Dendritic cell treated with granulocyte-macrophage colony-stimulating factor and Interleukin-4, amounts not matched to agents 40 ng/mL and 50 ng/mL, for 4 days (primary cell): ENCODE results near the gene DNAJB6.
A peak's percentile ranks its signal among the peaks of the same experiment; 100 is the strongest.

Source experiments
- H3K27ac Mint-ChIP-seq: one replicate; pipeline ENCODE4 v1.8.0; 2022; ENCODE audit warnings: mild to moderate bottlenecking, mixed read lengths
- H3K27me3 Mint-ChIP-seq: one replicate; pipeline ENCODE4 v1.8.0; 2022; ENCODE audit warnings: mild to moderate bottlenecking, mixed read lengths
- H3K36me3 Mint-ChIP-seq: one replicate; pipeline ENCODE4 v1.8.0; 2022; ENCODE audit warnings: low read depth, mixed read lengths
- H3K4me1 Mint-ChIP-seq: one replicate; pipeline ENCODE4 v1.8.0; 2022; ENCODE audit warnings: low read depth, mixed read lengths
- H3K4me3 Mint-ChIP-seq: one replicate; pipeline ENCODE4 v1.8.0; 2022; ENCODE audit warnings: mild to moderate bottlenecking, moderate library complexity, mixed read lengths
- H3K9me3 Mint-ChIP-seq: one replicate; pipeline ENCODE4 v1.8.0; 2022; ENCODE audit warnings: mixed read lengths
- intact Hi-C: fragments of 100-400 bp; cut with micrococcal nuclease; formaldehyde crosslinking; loops from one replicate; pipeline ENCODE4 v1.15.0; 2022

DNAJB6 gene

GRCh38 chr7:157337316-157338149, 729 bp downstream of the DNAJB6 start:
- Mint-ChIP-seq H3K9me3 (no peaks in the 10 kb centered on the region), H3K36me3 (peaks cover 55% of the 10 kb centered on the region), H3K27me3 (no peaks in the 10 kb centered on the region), H3K4me3 (peak overlapping the region; percentile 74), H3K4me1 (peaks cover 49% of the 10 kb centered on the region), H3K27ac (peak overlapping the region; percentile 97)
- intact Hi-C loops = loop anchor here (5.0 kb wide), 1 partner anchor 445 kb away; the partner anchor contains the start of gene LMBR1

GRCh38 chr7:157339777-157340677, 3.2 kb downstream of the DNAJB6 start:
- Mint-ChIP-seq H3K4me3 (peak overlapping the region; percentile 64), H3K27ac (peak overlapping the region; percentile 97), H3K9me3 (no peaks in the 10 kb centered on the region), H3K36me3 (peaks cover 67% of the 10 kb centered on the region), H3K4me1 (peaks cover 58% of the 10 kb centered on the region), H3K27me3 (no peaks in the 10 kb centered on the region)
- intact Hi-C loops = loop anchor here (1.0 to 5.0 kb wide), 4 partner anchors 22 to 448 kb away; partner anchors contain the start of gene LMBR1

- intact Hi-C loops = no loop called here
Measured at GRCh38 chr7:157347217-157347904, 10.6 kb downstream of the DNAJB6 start.

GRCh38 chr7:157348548-157348947, 11.7 kb downstream of the DNAJB6 start:
- Mint-ChIP-seq H3K4me3 (no peak overlapping the region), H3K27ac (peak overlapping the region; percentile 35), H3K9me3 (no peaks in the 10 kb centered on the region), H3K36me3 (peaks cover 31% of the 10 kb centered on the region), H3K4me1 (peaks cover 82% of the 10 kb centered on the region), H3K27me3 (no peaks in the 10 kb centered on the region)
- intact Hi-C loops = no loop called here

More at GRCh38 chr7:157347217-157347904, 10.6 kb downstream of the DNAJB6 start:
- H3K9me3 Mint-ChIP-seq = no peaks in the 10 kb centered on the region
- H3K4me1 Mint-ChIP-seq = peaks cover 82% of the 10 kb centered on the region
- H3K27me3 Mint-ChIP-seq = no peaks in the 10 kb centered on the region
- no peak overlapping the region for H3K4me3 Mint-ChIP-seq
- H3K27ac Mint-ChIP-seq = no peak overlapping the region
- peaks cover 42% of the 10 kb centered on the region for H3K36me3 Mint-ChIP-seq

GRCh38 chr7:157352516-157352915, 15.7 kb downstream of the DNAJB6 start:
- peaks cover 40% of the 10 kb centered on the region for H3K36me3 Mint-ChIP-seq
- peaks cover 98% of the 10 kb centered on the region for H3K4me1 Mint-ChIP-seq
- H3K9me3 Mint-ChIP-seq = no peaks in the 10 kb centered on the region
- no peaks in the 10 kb centered on the region for H3K27me3 Mint-ChIP-seq
- H3K27ac Mint-ChIP-seq = peak overlapping the region; percentile 77
- intact Hi-C loops = no loop called here
- peak overlapping the region; percentile 27 for H3K4me3 Mint-ChIP-seq

GRCh38 chr7:157355784-157356511, 19.1 kb downstream of the DNAJB6 start:
- H3K9me3 Mint-ChIP-seq = no peaks in the 10 kb centered on the region
- H3K4me1 Mint-ChIP-seq = peaks cover 79% of the 10 kb centered on the region
- intact Hi-C loops = no loop called here
- no peaks in the 10 kb centered on the region for H3K27me3 Mint-ChIP-seq
- H3K36me3 Mint-ChIP-seq = peaks cover 57% of the 10 kb centered on the region
- peak overlapping the region; percentile 72 for H3K27ac Mint-ChIP-seq
- H3K4me3 Mint-ChIP-seq = no peak overlapping the region

- Mint-ChIP-seq H3K27ac (peak overlapping the region; percentile 69), H3K9me3 (no peaks in the 10 kb centered on the region), H3K4me1 (peaks cover 65% of the 10 kb centered on the region), H3K36me3 (peaks cover 71% of the 10 kb centered on the region), H3K4me3 (peak overlapping the region; percentile 65), H3K27me3 (no peaks in the 10 kb centered on the region)
- intact Hi-C loops = no loop called here
Measured at GRCh38 chr7:157357129-157358040, 20.6 kb downstream of the DNAJB6 start.

- peak overlapping the region; percentile 65 for H3K4me3 Mint-ChIP-seq
- H3K27ac Mint-ChIP-seq = peak overlapping the region; percentile 69
- H3K4me1 Mint-ChIP-seq = peaks cover 61% of the 10 kb centered on the region
Measured at GRCh38 chr7:157358041-157358752, 21.4 kb downstream of the DNAJB6 start.

GRCh38 chr7:157358753-157359096, 21.9 kb downstream of the DNAJB6 start:
- Mint-ChIP-seq H3K27me3 (no peaks in the 10 kb centered on the region), H3K9me3 (no peaks in the 10 kb centered on the region), H3K36me3 (peaks cover 84% of the 10 kb centered on the region), H3K4me3 (no peak overlapping the region), H3K4me1 (peaks cover 60% of the 10 kb centered on the region), H3K27ac (no peak overlapping the region)
- intact Hi-C loops = no loop called here

More at GRCh38 chr7:157358041-157358752, 21.4 kb downstream of the DNAJB6 start:
- no peaks in the 10 kb centered on the region for H3K9me3 Mint-ChIP-seq
- H3K36me3 Mint-ChIP-seq = peaks cover 79% of the 10 kb centered on the region
- intact Hi-C loops = no loop called here
- H3K27me3 Mint-ChIP-seq = no peaks in the 10 kb centered on the region

- Mint-ChIP-seq H3K4me1 (peaks cover 51% of the 10 kb centered on the region), H3K27me3 (no peaks in the 10 kb centered on the region), H3K27ac (no peak overlapping the region), H3K4me3 (no peak overlapping the region), H3K9me3 (no peaks in the 10 kb centered on the region), H3K36me3 (peaks cover 89% of the 10 kb centered on the region)
- intact Hi-C loops = no loop called here
Measured at GRCh38 chr7:157359581-157359980, 22.8 kb downstream of the DNAJB6 start.

GRCh38 chr7:157360483-157361025, 23.8 kb downstream of the DNAJB6 start:
- H3K4me1 Mint-ChIP-seq = peaks cover 42% of the 10 kb centered on the region
- intact Hi-C loops = no loop called here
- no peak overlapping the region for H3K27ac Mint-ChIP-seq
- H3K9me3 Mint-ChIP-seq = no peaks in the 10 kb centered on the region
- H3K27me3 Mint-ChIP-seq = no peaks in the 10 kb centered on the region
- H3K4me3 Mint-ChIP-seq = no peak overlapping the region
- H3K36me3 Mint-ChIP-seq = peaks cover 89% of the 10 kb centered on the region

- Mint-ChIP-seq H3K9me3 (no peaks in the 10 kb centered on the region), H3K4me3 (no peak overlapping the region), H3K27me3 (no peaks in the 10 kb centered on the region), H3K27ac (no peak overlapping the region), H3K36me3 (peaks cover 91% of the 10 kb centered on the region), H3K4me1 (peaks cover 33% of the 10 kb centered on the region)
- intact Hi-C loops = no loop called here
Measured at GRCh38 chr7:157361537-157361936, 24.7 kb downstream of the DNAJB6 start.
